ENCODE data around the gene ZNF385A.

Gene ZNF385A, protein sequence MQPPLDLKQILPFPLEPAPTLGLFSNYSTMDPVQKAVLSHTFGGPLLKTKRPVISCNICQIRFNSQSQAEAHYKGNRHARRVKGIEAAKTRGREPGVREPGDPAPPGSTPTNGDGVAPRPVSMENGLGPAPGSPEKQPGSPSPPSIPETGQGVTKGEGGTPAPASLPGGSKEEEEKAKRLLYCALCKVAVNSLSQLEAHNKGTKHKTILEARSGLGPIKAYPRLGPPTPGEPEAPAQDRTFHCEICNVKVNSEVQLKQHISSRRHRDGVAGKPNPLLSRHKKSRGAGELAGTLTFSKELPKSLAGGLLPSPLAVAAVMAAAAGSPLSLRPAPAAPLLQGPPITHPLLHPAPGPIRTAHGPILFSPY

DNA sequence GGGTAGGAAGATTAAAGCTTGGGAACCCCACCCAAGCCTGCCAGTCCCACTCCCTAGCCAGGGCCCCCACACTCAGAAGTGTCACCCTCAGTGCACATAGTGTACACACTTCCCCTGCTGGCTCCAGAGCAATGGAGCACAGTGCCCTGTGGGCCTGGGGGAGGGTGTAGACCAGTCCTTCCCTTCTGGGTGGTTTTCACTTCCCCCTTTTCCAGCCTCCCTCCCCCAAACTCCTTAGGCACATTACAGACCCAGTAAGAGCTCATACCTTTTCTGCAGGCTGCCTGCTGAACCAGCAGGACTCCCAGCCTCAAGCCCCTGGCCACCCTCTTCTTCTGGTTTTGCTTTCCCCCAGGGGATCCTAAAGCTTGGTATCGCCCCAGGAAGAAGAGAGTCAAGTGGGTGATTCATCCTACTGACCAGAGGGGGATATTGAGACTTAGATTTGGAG lies at the start of gene ZNF385A:
Gene ZNF385A, minus strand, starts transcription at position 143 of the 451 bp plus-strand sequence. CDS start 219 bp downstream, outside the sequence.
- DNase-seq = no peak

DNA sequence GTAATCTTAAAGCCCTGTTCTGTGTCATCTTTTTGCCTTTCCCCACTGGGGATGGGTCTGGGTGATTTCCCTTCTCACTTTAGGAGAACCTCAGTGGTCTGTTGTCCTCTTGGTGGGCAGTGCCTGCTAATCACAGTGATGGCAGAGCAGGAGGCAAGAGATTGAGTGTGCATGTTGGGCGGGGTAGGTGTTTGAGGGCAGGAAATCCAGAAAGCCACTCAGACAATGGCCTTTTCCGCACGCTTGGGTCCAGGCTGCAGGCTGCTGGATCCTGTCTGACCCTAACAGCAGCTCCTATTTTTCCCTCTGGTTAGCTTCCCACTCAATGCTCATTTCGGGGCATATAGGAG lies 48.3 kb upstream of the ZNF385A start:
- no peak for DNase-seq

DNA sequence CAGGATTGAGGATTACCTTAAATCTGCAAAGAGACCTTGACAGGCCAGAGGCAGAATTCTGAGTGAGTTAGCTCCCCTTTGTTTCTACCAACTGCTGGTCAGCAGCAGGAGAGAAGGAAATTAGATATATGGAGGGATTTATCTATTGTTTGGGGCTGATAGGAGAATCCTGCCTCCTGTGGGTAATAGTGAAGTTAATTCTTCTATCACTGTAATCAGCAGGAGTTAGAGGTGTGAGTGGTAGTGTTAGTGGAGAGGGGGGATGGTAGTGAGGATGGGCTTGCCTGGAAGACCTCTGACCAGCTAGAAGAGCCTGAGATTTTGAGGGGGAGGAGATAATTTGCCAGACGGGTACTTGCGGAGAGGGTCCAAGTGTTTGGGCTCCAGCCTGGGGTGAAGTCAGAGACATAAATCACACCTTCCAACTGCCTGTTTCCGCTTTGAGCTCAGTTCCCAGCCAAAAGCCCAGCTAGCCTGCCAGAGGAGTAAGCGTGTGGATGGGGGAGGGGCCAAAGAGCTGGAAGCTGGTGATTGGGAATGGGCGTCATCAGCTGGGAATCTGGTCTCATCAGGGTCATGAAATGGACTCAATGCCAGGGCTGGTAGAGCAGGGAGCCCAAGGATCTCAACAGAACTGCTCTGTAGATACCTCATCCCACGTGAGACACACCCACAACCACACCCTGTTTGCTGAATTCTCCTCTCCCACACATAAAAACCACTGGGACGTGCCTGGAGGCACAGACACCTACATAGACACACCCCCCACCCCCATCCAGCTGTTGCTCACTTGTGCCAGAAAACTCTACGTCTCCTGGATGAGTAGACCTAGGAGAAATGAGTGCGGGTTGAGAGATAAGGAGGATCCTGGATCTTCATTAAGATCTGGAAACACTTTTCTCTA lies 47.6 kb upstream of the ZNF385A start:
- peak; percentile 93 for DNase-seq

- DNase-seq = no peak
Observed at GRCh38 chr12:54430471-54431069, 46.0 kb upstream of the ZNF385A start.

DNA sequence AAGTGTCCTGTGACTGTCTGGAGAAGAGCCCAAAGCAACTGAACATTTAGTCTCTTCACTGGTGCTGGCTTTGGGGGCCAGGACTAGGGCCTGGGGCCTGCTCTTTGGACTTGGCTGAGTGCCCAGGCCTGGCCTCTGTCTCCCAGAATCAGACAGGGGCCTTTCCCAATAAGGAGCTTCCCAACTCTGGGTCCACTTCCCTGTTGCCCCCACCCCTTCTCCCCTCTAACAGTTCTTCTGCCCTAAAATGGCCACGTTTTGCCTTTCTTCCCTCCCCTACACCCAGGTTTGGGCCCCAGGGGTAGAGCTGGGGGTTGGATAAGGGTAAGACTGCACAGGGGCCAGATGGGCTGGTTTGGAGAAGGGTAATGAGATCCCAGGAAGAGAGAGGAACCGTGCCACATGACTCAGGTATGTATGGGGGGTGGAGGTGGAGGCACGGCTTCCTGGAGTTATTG lies 44.5 kb upstream of the ZNF385A start:
- DNase-seq = peak; percentile 62

DNA sequence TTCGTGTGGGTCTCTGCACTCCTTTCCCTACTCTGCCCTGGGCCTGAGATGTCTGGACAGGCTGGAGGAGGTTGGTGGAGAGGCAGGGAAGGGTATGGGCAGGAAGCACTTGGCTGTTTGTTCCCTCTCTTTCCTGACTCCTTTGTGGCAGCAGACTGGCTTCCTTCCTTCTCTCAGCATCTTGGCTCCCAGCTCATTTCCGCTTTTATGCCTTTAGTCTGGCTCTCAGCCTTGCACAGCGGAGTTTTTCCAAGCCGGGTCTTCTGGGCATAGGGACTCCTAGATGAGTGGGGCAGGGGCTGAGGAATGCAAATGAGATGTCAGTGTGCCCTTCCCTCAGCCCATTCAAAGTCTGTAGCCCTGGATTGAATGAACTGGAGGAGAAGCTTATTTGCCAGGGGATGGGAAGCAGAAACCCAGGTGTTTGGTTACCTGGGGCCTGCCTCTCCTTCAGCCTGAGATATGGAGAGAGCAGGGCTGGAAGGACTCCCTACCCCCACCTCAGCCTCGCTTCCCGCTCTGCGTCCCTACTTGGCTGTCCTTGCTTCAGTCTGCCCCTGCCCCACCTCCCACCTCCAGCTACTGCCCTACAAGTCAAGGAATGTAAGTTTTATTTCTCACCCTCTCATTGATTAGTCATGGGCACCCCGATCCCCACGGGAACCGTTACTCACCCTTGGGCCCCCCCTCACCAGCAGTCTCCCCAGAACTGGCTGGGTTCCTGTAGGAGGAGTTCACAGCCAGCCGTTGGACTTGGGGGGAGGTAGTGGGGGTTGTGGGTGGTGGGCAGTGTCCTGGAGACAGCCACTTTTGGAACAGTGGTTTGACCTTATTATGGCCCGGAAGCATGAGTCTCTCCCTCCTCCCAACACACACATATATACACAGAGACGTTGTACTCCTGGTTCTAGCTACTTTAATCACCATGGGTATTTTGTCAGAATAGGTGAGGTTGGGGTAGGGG lies 43.8 kb upstream of the ZNF385A start:
- peak; percentile 99 for DNase-seq

GRCh38 chr12:54427106-54427505 lies 42.6 kb upstream of the ZNF385A start:
- DNase-seq = no peak

DNA sequence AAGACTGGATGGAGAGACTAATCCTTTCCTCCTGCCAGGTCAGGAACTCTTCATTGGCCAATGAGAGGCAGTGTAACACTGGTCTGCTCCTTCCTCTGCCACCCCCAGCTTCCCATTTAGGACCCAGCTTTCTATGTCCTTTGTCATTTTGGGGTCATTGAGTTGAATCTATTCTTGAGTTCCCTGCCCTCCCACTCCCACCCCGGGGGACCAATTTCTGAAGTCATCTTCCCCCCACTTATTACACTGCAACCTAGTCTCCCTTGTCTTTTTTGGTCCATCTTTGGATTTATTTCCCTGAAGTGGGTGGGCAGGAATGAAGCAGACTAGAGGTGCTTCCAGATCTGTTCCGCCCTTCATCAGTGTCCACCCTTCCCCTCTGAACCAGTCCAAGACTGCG lies 42.2 kb upstream of the ZNF385A start:
- DNase-seq = no peak

GRCh38 chr12:54425702-54426101 lies 41.2 kb upstream of the ZNF385A start:
- DNase-seq = peak; percentile 52

DNA sequence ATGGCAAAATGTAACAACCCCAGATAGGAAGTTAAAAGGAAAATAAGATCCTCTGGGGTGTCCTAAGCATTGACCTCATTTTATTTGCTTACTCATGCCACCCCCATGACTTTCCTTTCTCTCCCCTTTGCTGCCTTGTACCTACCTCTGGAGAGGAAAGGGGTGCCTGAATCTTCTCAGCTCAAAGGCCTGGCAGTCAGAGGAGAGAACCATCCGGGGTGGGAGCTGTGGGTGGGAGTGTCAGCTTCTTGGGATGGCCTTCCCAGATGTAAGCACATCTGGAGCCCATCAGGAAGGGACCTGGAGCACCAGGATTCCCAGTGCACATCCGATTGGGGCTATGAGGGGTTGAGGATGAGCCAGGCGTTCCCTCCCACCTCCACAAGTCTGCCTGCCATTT lies 39.7 kb upstream of the ZNF385A start:
- no peak for DNase-seq

GRCh38 chr12:54423816-54424150 lies 39.2 kb upstream of the ZNF385A start:
- DNase-seq = no peak

- peak; percentile 45 for DNase-seq
Observed at GRCh38 chr12:54421879-54422250, 37.3 kb upstream of the ZNF385A start.

DNA sequence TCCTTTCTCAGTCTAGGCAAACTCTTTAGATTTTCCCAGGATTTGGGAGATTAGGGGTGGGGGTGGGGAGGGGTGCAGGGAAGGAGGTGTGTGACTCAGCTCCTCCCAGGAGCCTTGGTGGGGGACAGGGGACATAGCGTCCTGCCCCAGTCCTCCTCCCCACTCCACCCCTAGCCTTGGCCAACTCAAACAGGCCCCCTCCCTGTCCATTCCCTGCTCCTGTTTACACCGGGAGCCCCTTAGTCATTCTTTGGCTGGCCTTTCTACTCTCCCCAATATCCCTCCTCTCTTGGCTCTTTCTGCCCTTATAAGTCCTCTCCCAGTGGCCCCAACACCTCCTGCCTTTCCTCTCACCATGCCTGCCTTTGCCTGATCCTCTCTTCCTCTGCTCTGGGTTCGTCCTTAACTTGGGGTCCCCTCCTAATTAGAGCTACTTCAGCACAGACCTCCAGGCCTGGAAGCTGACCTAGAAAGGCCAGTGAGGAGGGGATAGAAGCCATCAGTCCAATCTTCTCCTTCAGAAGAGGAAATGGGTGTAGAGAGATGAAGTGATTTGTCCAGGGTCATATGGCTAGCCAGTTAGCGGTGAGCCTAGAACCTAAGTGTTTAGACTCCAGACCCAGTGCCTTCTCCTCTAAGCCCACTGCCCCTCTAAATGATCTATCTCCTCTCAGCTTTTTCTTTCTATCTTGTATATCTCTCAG lies 36.8 kb upstream of the ZNF385A start:
- peak; percentile 99 for DNase-seq

DNA sequence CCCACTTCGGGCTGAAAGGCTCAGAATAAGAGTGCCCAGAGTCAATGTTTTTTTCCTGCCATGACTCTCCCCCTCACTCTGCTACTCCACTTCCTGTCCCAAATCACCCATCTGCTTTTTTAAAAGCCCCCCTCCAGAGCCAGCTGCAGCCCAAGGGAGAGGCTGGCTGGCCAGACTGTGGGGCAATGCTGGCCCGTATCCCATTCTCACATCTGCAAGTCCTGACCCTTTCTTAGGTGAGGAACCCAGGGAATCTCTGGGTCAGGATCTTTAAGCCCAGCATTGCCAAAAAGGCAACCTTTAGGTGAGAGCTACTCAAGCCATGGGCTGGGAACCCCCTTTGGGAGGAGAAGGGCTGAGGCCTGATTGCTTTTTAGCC lies 36.2 kb upstream of the ZNF385A start:
- DNase-seq = no peak

DNA sequence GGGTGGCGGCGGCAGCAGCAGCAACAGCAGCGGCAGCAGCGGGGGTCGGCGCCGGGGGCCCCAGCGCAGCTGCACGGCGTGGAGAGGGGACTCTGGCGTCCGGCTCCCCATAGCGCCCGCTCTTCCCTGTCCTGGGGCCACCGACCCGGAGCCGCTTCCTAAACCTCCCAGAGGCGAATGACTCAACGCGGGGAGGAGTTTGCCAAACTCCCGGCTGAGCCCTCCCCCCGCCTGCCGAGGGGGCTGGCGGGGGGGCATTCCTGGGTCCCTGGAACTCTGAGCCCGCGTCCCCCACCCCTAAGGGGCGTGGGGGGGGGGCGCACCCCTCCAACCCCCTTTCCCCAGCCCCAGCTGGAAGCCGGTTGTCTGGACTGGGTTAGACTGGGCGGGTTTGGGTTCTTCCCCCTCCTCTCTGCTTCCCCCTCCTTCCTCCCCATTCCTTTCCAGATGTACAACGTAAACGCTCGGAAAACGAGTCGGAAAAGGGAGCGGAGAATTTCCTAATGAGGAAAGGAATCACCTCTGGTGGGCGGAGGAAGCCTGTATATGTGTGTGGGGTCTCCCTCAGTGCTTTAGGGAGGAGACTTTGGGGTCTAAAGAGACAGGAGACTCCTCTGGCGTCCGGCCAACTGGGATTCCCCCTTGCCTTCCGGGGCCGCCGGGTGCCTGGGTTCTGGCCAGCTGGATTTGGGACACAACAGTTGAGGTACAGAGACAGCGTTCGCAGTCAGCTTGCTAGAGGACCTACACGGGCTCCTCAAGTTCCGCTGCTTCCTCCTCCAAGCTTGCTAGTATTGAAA lies 34.8 kb upstream of the ZNF385A start, which contains the start of gene ITGA5:
Gene ITGA5, minus strand, starts transcription at position 179 of the 800 bp plus-strand sequence. Its CDS starts 68 bp downstream, at position 111.
- peak; percentile 90 for DNase-seq

GRCh38 chr12:54418441-54419087 lies 34.0 kb upstream of the ZNF385A start:
- no peak for DNase-seq

GRCh38 chr12:54417712-54418440 lies 33.3 kb upstream of the ZNF385A start:
- DNase-seq = no peak

DNA sequence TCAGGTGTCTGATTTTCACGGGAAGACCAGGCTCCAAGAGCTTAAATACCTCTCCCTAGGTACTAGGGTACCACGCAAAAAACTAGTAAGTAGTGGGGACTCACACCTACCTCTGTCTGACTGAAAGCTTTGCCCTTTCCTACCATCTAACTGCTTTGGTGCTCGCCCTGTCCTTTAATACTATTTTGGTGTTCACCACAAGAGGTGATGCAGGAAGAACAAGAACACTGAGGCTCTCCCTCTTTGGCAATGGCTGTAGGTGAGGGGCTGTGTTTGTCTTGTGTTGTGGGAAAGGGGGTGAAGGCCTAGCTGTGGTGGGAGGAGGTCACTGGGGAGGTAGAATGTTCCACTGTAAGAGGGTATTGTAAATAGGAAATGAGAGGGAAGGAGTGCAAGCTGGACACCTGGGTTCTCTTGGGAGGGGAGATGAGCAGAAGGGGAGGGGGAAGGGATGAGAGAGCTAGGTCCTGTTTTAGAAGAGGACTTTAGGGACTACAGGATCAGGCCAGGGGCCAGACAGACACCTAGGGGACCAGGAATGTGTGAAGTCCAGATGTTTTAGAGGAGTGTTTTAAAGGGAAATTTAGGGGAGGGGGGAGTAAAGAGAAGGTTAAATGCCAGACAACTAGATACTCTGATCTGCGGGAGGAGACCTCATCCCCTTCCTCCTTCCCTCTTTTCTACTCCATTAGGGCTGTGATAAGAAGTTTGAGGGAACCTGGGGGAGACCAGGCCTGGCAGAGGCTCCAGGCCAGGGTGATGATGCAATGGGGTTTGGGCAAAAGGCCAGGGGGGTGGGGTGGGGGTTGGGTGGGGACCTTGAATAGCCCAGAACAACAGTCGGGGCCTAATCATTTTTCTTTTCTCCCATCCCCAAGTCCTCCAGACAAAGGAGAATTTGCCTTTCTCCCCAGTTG lies 32.4 kb upstream of the ZNF385A start:
- DNase-seq = peak; percentile 45
